GM23338 (cell line): ENCODE measurements around the gene FAM76A. TPM values are rescaled to one million over a fixed set of nuclear protein-coding genes. Genes with fewer than 3 reads are reported as not detected.

ENCODE experiments used
- ATAC-seq: fragments of 200-7000 bp; cut with Tn5 transposase; 3 replicates; pipeline ENCODE4 v1.9.1; 2020
- DNase-seq: peaks from one replicate; pipeline ENCODE4 v3.0.0-alpha.2; 2015; ENCODE audit warnings: low spot score
- H2AFZ ChIP-seq: fragments of 200-600 bp; sonication (generic); 2 replicates; pipeline ENCODE4 v1.8.0; 2016; ENCODE audit warnings: antibody characterized with exemption, mild to moderate bottlenecking, moderate library complexity
- H3F3A ChIP-seq: fragments of 200-600 bp; sonication (generic); replicated peaks from 2 replicates; pipeline ENCODE4 v1.8.0; 2017; ENCODE audit warnings: antibody characterized with exemption, mixed run types, low read depth
- H3K27ac ChIP-seq: fragments of 200-600 bp; sonication (generic); 2 replicates; pipeline ENCODE4 v1.6.1; 2016; ENCODE audit warnings: low read depth
- H3K27me3 ChIP-seq: fragments of 200-600 bp; sonication (generic); 2 replicates; pipeline ENCODE4 v1.8.0; 2016; ENCODE audit warnings: mild to moderate bottlenecking, mixed run types, moderate library complexity; ENCODE audit not compliant: insufficient read depth
- H3K36me3 ChIP-seq: fragments of 200-600 bp; sonication (generic); 2 replicates; pipeline ENCODE4 v1.8.0; 2016; ENCODE audit warnings: mild to moderate bottlenecking; ENCODE audit not compliant: insufficient read depth
- H3K4me1 ChIP-seq: fragments of 200-600 bp; sonication (generic); 2 replicates; pipeline ENCODE4 v1.8.0; 2016; ENCODE audit warnings: mild to moderate bottlenecking, moderate library complexity; ENCODE audit not compliant: insufficient read depth
- H3K4me2 ChIP-seq: fragments of 200-600 bp; sonication (generic); 2 replicates; pipeline ENCODE4 v1.7.1; 2017; ENCODE audit warnings: mixed run types
- H3K4me3 ChIP-seq: fragments of 200-600 bp; sonication (generic); 2 replicates; pipeline ENCODE4 v1.6.1; 2016; ENCODE audit warnings: mixed run types
- H3K79me2 ChIP-seq: fragments of 200-600 bp; sonication (generic); replicated peaks from 2 replicates; pipeline ENCODE4 v1.8.0; 2017; ENCODE audit warnings: mild to moderate bottlenecking; ENCODE audit not compliant: insufficient read depth
- H3K9me2 ChIP-seq: fragments of 200-600 bp; sonication (generic); 2 replicates; pipeline ENCODE4 v1.8.0; 2017; ENCODE audit not compliant: insufficient read depth
- H4K20me1 ChIP-seq: fragments of 200-600 bp; sonication (generic); replicated peaks from 2 replicates; pipeline ENCODE4 v1.8.0; 2017; ENCODE audit warnings: mild to moderate bottlenecking; ENCODE audit not compliant: insufficient read depth
- H3K27ac Mint-ChIP-seq: 2 replicates; pipeline ENCODE4 v1.8.0; 2020; ENCODE audit warnings: inconsistent platforms, mild to moderate bottlenecking, moderate library complexity, mixed read lengths
- H3K27me3 Mint-ChIP-seq: 3 replicates; pipeline ENCODE4 v1.8.0; 2022; ENCODE audit warnings: low read depth, mild to moderate bottlenecking, moderate library complexity, mixed read lengths, inconsistent platforms; ENCODE audit not compliant: insufficient read depth, poor library complexity
- H3K36me3 Mint-ChIP-seq: 3 replicates; pipeline ENCODE4 v1.8.0; 2021; ENCODE audit warnings: low read depth, mild to moderate bottlenecking, inconsistent platforms, moderate library complexity, mixed read lengths
- H3K4me1 Mint-ChIP-seq: 3 replicates; pipeline ENCODE4 v1.8.0; 2020; ENCODE audit warnings: mild to moderate bottlenecking, inconsistent platforms, mixed read lengths
- H3K4me3 Mint-ChIP-seq: 3 replicates; pipeline ENCODE4 v1.8.0; 2021; ENCODE audit warnings: moderate library complexity, mild to moderate bottlenecking, inconsistent platforms, mixed read lengths
- H3K9me3 Mint-ChIP-seq: 3 replicates; pipeline ENCODE4 v1.8.0; 2020; ENCODE audit warnings: moderate library complexity, mild to moderate bottlenecking, inconsistent platforms, mixed read lengths
- CREB1 ChIP-seq: fragments of 250-450 bp; sonication (Bioruptor Pico); IDR thresholded peaks from 2 replicates; pipeline ENCODE4 v1.5.0; 2020; ENCODE audit warnings: low read depth, mild to moderate bottlenecking, moderate library complexity
- ETS1 ChIP-seq: IDR thresholded peaks from 2 replicates; pipeline ENCODE4 v1.6.1; 2016; ENCODE audit warnings: antibody characterized with exemption
- EZH2 ChIP-seq: fragments of 200-600 bp; sonication (generic); IDR thresholded peaks from one replicate; pipeline ENCODE4 v1.8.0; 2017; ENCODE audit warnings: antibody characterized with exemption, mild to moderate bottlenecking, low read depth; ENCODE audit not compliant: unreplicated experiment
- JUNB ChIP-seq: IDR thresholded peaks from one replicate; pipeline ENCODE4 v1.6.1; 2016; ENCODE audit warnings: antibody characterized with exemption; ENCODE audit not compliant: unreplicated experiment
- POLR2AphosphoS5 ChIP-seq: IDR thresholded peaks from 2 replicates; pipeline ENCODE4 v1.6.1; 2016; ENCODE audit warnings: antibody characterized with exemption, low read depth
- REST ChIP-seq: IDR thresholded peaks from one replicate; pipeline ENCODE4 v1.6.1; 2018; ENCODE audit warnings: antibody characterized with exemption; ENCODE audit not compliant: unreplicated experiment
- ZNF114 ChIP-seq: fragments of 250-450 bp; sonication (Bioruptor Pico); IDR thresholded peaks from 2 replicates; pipeline ENCODE4 v1.5.0; 2020; ENCODE audit warnings: mild to moderate bottlenecking, moderate library complexity
- ZNF331 ChIP-seq: fragments of 250-450 bp; sonication (Bioruptor Pico); IDR thresholded peaks from 2 replicates; pipeline ENCODE4 v1.5.0; 2020; ENCODE audit warnings: low read depth, mild to moderate bottlenecking, moderate library complexity
- ZNF462 ChIP-seq: fragments of 250-450 bp; sonication (Bioruptor Pico); IDR thresholded peaks from 2 replicates; pipeline ENCODE4 v1.5.0; 2020; ENCODE audit warnings: mild to moderate bottlenecking, moderate library complexity
- polyA plus RNA-seq: library from polyadenylated mRNA; unstranded; fragments of >200 nt; fragmentation: Nextera tagmentation; extraction: Ambion mirVana; gene quantifications from 2 replicates; pipeline ENCODE4 v1.2.1, GENCODE V29; 2016
- total RNA-seq: library from RNA; depleted of rRNA; stranded (reverse); fragments of >200 nt; shearing (Covaris generic); gene quantifications from 2 replicates; pipeline ENCODE4 v1.2.3, GENCODE V29; 2014

The FAM76A gene
- total and polyA plus RNA-seq, 2 experiments from 2014 or later: 12.5 to 13.8 TPM

GRCh38 chr1:27705545-27705944, 20.2 kb upstream of the FAM76A start (continued):
- TF ChIP-seq REST (no peak), ETS1 (no peak), ZNF114 (CRISPR knock-in tag) (no peak)

- H3K9me3 Mint-ChIP-seq: peaks cover 5% of the 10 kb centered on the region; the same call in 2 of the 3 replicates
- no peaks in the 10 kb centered on the region for H3K36me3 Mint-ChIP-seq
- Histone ChIP-seq H3K79me2 (no peaks in the 10 kb centered on the region), H3K36me3 (no peaks in the 10 kb centered on the region), H2AFZ (no peak overlapping the region), H3K9me2 (no peaks in the 10 kb centered on the region), H3K27me3 (no peaks in the 10 kb centered on the region), H3K4me2 (no peak overlapping the region), H3K4me3 (no peak overlapping the region), H3K27ac (no peak overlapping the region), H4K20me1 (no peaks in the 10 kb centered on the region), H3F3A (no peaks in the 10 kb centered on the region), H3K4me1 (no peaks in the 10 kb centered on the region)
- H3K4me3 Mint-ChIP-seq: no peak overlapping the region
- no peak overlapping the region for H3K27ac Mint-ChIP-seq
- peaks cover 8% of the 10 kb centered on the region for H3K27me3 Mint-ChIP-seq
- peaks cover 7% of the 10 kb centered on the region for H3K4me1 Mint-ChIP-seq
- DNase-seq: no peak
- no peak for ATAC-seq
- TF ChIP-seq CREB1: no peak
- no peak for TF ChIP-seq JUNB
- no peak for TF ChIP-seq EZH2
- no peak for TF ChIP-seq ETS1
- no peak for TF ChIP-seq POLR2AphosphoS5
- no peak for TF ChIP-seq REST
- no peak for TF ChIP-seq ZNF331 (CRISPR knock-in tag)
- TF ChIP-seq ZNF462 (CRISPR knock-in tag): no peak
- no peak for TF ChIP-seq ZNF114 (CRISPR knock-in tag)
Observed at GRCh38 chr1:27710574-27710973, 15.2 kb upstream of the FAM76A start.
